ENCODE results near the gene ZNF280C.

The ZNF280C gene

GRCh38 chrX:130162094-130162735 lies 106.5 kb downstream of the ZNF280C start:
- no peak for DNase-seq
- intact Hi-C loops (cut with DNase I) = no loop called here

GRCh38 chrX:130159776-130160175 lies 108.9 kb downstream of the ZNF280C start:
- intact Hi-C loops (cut with DNase I) = no loop called here

GRCh38 chrX:130158311-130158710 lies 110.4 kb downstream of the ZNF280C start:
- no peak for DNase-seq
- intact Hi-C loops (cut with DNase I) = no loop called here

More at GRCh38 chrX:130159776-130160175, 108.9 kb downstream of the ZNF280C start:
- DNase-seq = no peak

GRCh38 chrX:130155564-130155963 lies 113.1 kb downstream of the ZNF280C start:
- intact Hi-C loops (cut with DNase I) = no loop called here
- DNase-seq = no peak
